ENCODE results near the gene FMN1. TPM values are rescaled to one million over a fixed set of nuclear protein-coding genes. Genes with fewer than 3 reads are reported as not detected.

The FMN1 gene
- total RNA-seq: 5.5 and 11.0 TPM in 2 replicates

GRCh38 chr15:33194704-33195670 is at the start of gene FMN1:
TSS of gene FMN1 (minus strand) at chr15:33194714. CDS start at chr15:33154914, 39,800 bp downstream.

GRCh38 chr15:32717426-32718226 is 476.9 kb downstream of the FMN1 start, which contains the start of gene GREM1:
TSS of gene GREM1 (plus strand) at chr15:32718004. CDS start at chr15:32730691, 12,687 bp downstream.

Other genes with a start within 250 kb of the FMN1 start
- gene RYR3, start 116.3 kb upstream of the FMN1 start, total RNA-seq: not detected in 2 replicates

All from uterine smooth muscle cell (primary cell).